ENCODE measurements around the gene MTHFS.

MTHFS gene

GRCh38 chr15:79863886-79864285 lies 32.9 kb downstream of the MTHFS start:
- Histone ChIP-seq H3K4me3 (IDR thresholded peaks at IDR 0.05; ENCODE audit: insufficient read depth, low read depth, low read length) (no peak overlapping the region), H3K79me2 (ENCODE audit: insufficient read depth, low read depth) (no peaks in the 10 kb centered on the region)

DNA sequence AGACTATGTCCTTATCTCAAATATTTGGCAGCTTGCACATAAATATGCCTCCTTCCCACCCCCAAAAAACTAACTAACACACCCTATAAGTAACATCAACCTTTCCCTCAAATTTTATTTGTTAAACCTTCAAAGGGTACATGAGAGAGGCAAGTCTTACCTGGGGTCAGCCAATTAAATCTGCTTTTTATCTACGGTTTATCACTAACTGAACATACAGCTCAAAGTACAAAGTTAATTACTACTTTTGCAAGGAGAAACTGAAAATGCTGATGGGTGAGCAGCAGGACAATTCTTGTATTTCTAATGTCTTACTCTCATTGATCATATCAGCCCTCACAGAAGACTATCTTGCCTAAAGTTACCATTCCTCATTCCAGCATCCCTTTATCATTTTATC lies 34.6 kb downstream of the MTHFS start:
- Histone ChIP-seq H3K9ac (no peak overlapping the region), H2AFZ (ENCODE audit: low read depth) (no peak overlapping the region)
- no peak for TF ChIP-seq CTCF (conservative IDR thresholded peaks at IDR 0.05; ENCODE audit: low read depth, low read length)

More at GRCh38 chr15:79863886-79864285, 32.9 kb downstream of the MTHFS start:
- H3K4me1 ChIP-seq (ENCODE audit: low read depth, poor library complexity, severe bottlenecking), result no peaks in the 10 kb centered on the region
- no peak overlapping the region for H3K4me2 ChIP-seq
- H4K20me1 ChIP-seq (ENCODE audit: insufficient read depth), result no peaks in the 10 kb centered on the region
- no peak overlapping the region for H3K9ac ChIP-seq
- H3K27me3 ChIP-seq (ENCODE audit: insufficient read depth, low read depth), result no peaks in the 10 kb centered on the region
- H3K27ac ChIP-seq, result no peak overlapping the region
- no peaks in the 10 kb centered on the region for H3K36me3 ChIP-seq (ENCODE audit: insufficient read depth)
- H2AFZ ChIP-seq (ENCODE audit: low read depth), result no peak overlapping the region
- TF ChIP-seq CTCF (conservative IDR thresholded peaks at IDR 0.05; ENCODE audit: low read depth, low read length), result no peak

DNA sequence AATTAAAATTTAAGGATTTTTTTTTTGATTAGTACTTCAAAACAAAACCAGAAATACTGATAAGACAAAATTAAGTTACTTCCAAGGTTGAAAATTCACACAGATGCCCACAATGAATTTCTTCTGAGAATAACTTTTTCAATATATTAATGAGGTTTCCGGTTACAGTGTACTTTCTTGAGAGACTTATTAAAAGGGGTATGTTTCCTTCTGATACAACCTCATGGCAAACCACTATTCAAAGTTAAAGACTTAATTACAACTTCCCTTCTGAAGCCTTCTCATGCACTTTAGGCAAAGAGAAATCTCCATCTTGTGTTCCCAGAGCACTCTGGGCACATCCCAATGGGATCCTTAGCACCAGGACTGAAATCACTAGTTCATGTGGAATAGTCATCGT lies 36.2 kb downstream of the MTHFS start:
- Histone ChIP-seq H3K27ac (no peak overlapping the region), H3K4me1 (ENCODE audit: low read depth, poor library complexity, severe bottlenecking) (no peaks in the 10 kb centered on the region), H3K36me3 (ENCODE audit: insufficient read depth) (no peaks in the 10 kb centered on the region), H3K79me2 (ENCODE audit: insufficient read depth, low read depth) (no peaks in the 10 kb centered on the region), H4K20me1 (ENCODE audit: insufficient read depth) (no peaks in the 10 kb centered on the region), H3K27me3 (ENCODE audit: insufficient read depth, low read depth) (no peaks in the 10 kb centered on the region), H3K4me2 (no peak overlapping the region), H3K4me3 (IDR thresholded peaks at IDR 0.05; ENCODE audit: insufficient read depth, low read depth, low read length) (no peak overlapping the region), H3K9ac (no peak overlapping the region), H2AFZ (ENCODE audit: low read depth) (no peak overlapping the region)
- no peak for TF ChIP-seq CTCF (conservative IDR thresholded peaks at IDR 0.05; ENCODE audit: low read depth, low read length)

More for the DNA sequence above, 34.6 kb downstream of the MTHFS start:
- no peak overlapping the region for H3K4me3 ChIP-seq (IDR thresholded peaks at IDR 0.05; ENCODE audit: insufficient read depth, low read depth, low read length)
- no peaks in the 10 kb centered on the region for H3K36me3 ChIP-seq (ENCODE audit: insufficient read depth)
- no peak overlapping the region for H3K4me2 ChIP-seq
- H3K27me3 ChIP-seq (ENCODE audit: insufficient read depth, low read depth), result no peaks in the 10 kb centered on the region
- no peak overlapping the region for H3K27ac ChIP-seq
- H3K4me1 ChIP-seq (ENCODE audit: low read depth, poor library complexity, severe bottlenecking), result no peaks in the 10 kb centered on the region
- no peaks in the 10 kb centered on the region for H4K20me1 ChIP-seq (ENCODE audit: insufficient read depth)
- H3K79me2 ChIP-seq (ENCODE audit: insufficient read depth, low read depth), result no peaks in the 10 kb centered on the region

GRCh38 chr15:79858469-79858868 lies 38.3 kb downstream of the MTHFS start:
- Histone ChIP-seq H2AFZ (ENCODE audit: low read depth) (no peak overlapping the region), H3K27me3 (ENCODE audit: insufficient read depth, low read depth) (no peaks in the 10 kb centered on the region), H3K4me1 (ENCODE audit: low read depth, poor library complexity, severe bottlenecking) (no peaks in the 10 kb centered on the region), H3K36me3 (ENCODE audit: insufficient read depth) (no peaks in the 10 kb centered on the region), H3K27ac (no peak overlapping the region), H3K4me3 (IDR thresholded peaks at IDR 0.05; ENCODE audit: insufficient read depth, low read depth, low read length) (no peak overlapping the region), H3K79me2 (ENCODE audit: insufficient read depth, low read depth) (no peaks in the 10 kb centered on the region), H3K9ac (no peak overlapping the region), H3K4me2 (no peak overlapping the region), H4K20me1 (ENCODE audit: insufficient read depth) (no peaks in the 10 kb centered on the region)
- no peak; the same call in 1 of the 2 replicates for TF ChIP-seq CTCF (conservative IDR thresholded peaks at IDR 0.05; ENCODE audit: low read depth, low read length)
